DND-41 (cell line): ENCODE results near the gene GOLGB1.

Experiments
- ATAC-seq: fragments of 200-7000 bp; cut with Tn5 transposase; 3 replicates; pipeline ENCODE4 v1.9.1; 2021; ENCODE audit warnings: low read depth; ENCODE audit not compliant: insufficient read depth
- DNase-seq: peaks from one replicate; pipeline ENCODE4 v3.0.0-alpha.2; 2020
- H2AFZ ChIP-seq: 2 replicates; pipeline ENCODE4 v1.6.0; 2012; ENCODE audit warnings: low read depth, low read length
- H3K27ac ChIP-seq: 2 replicates; pipeline ENCODE4 v1.5.1; 2012; ENCODE audit warnings: low read length, inconsistent platforms
- H3K27me3 ChIP-seq: fragments of 200-600 bp; sonication (generic); 2 replicates; pipeline ENCODE4 v1.6.0; 2012; ENCODE audit warnings: low read length, mild to moderate bottlenecking, inconsistent platforms; ENCODE audit not compliant: insufficient read depth, poor library complexity
- H3K36me3 ChIP-seq: 2 replicates; pipeline ENCODE4 v1.5.1; 2012; ENCODE audit warnings: low read length, inconsistent platforms; ENCODE audit not compliant: insufficient read depth
- H3K4me1 ChIP-seq: 2 replicates; pipeline ENCODE4 v1.5.1; 2012; ENCODE audit warnings: mild to moderate bottlenecking, low read length; ENCODE audit not compliant: insufficient read depth
- H3K4me2 ChIP-seq: 2 replicates; pipeline ENCODE4 v1.6.0; 2012; ENCODE audit warnings: mild to moderate bottlenecking, moderate library complexity, low read length, inconsistent platforms; ENCODE audit not compliant: insufficient read depth
- H3K4me3 ChIP-seq, 2 experiments: fragments of 200-600 bp in 1 of 2; shearing (Covaris generic) in 1 of 2; 2 replicates each; pipeline ENCODE4 v1.5.1; 2012 to 2016; ENCODE audit warnings: inconsistent platforms in 2 of 2, low read length in 2 of 2, mild to moderate bottlenecking in 2 of 2, low read depth in 1 of 2, moderate library complexity in 1 of 2
- H3K79me2 ChIP-seq: 2 replicates; pipeline ENCODE4 v1.6.0; 2012; ENCODE audit warnings: low read length, inconsistent platforms; ENCODE audit not compliant: insufficient read depth
- H3K9ac ChIP-seq: 2 replicates; pipeline ENCODE4 v1.6.0; 2012; ENCODE audit warnings: low read depth, mild to moderate bottlenecking, inconsistent platforms, low read length, moderate library complexity
- H3K9me3 ChIP-seq: 2 replicates; pipeline ENCODE4 v1.5.1; 2012; ENCODE audit warnings: low read length, moderate library complexity, mild to moderate bottlenecking, inconsistent platforms; ENCODE audit not compliant: insufficient read depth, severe bottlenecking
- H4K20me1 ChIP-seq: 2 replicates; pipeline ENCODE4 v1.6.0; 2012; ENCODE audit warnings: low read length; ENCODE audit not compliant: insufficient read depth
- EZH2 ChIP-seq: IDR thresholded peaks from 3 replicates; pipeline ENCODE4 v1.6.1; 2012; ENCODE audit warnings: borderline replicate concordance, low read depth, mild to moderate bottlenecking, moderate library complexity, low read length, inconsistent platforms; ENCODE audit not compliant: severe bottlenecking
- TF ChIP-seq, protein P1 (sequence below): IDR thresholded peaks from 2 replicates; pipeline ENCODE4 v1.5.1; 2012; ENCODE audit warnings: borderline replicate concordance, low read length, moderate library complexity, mild to moderate bottlenecking; ENCODE audit not compliant: poor library complexity, severe bottlenecking; ENCODE audit errors: extremely low read depth

The GOLGB1 gene

DNA sequence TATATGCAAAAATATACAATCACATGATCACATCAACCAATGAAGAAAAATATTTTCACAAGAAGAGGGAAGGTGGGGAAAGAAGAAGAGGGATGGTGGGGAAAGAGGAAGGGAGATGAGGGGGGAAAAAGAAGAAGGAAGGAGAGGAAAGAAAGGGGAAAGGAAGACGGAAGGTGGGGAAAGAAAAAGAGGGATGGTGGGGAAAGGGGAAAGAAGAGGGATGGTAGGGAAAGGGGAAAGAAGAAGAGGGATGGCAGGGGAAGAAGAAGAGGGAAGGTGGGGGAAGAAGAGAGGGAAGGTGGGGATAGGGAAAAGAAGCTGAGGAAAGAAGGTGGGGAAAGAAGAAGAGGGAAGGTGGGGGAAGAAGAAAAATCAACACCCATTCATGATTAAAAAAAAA, 3.2 kb upstream of the GOLGB1 start:
- TF ChIP-seq, protein P1, sequence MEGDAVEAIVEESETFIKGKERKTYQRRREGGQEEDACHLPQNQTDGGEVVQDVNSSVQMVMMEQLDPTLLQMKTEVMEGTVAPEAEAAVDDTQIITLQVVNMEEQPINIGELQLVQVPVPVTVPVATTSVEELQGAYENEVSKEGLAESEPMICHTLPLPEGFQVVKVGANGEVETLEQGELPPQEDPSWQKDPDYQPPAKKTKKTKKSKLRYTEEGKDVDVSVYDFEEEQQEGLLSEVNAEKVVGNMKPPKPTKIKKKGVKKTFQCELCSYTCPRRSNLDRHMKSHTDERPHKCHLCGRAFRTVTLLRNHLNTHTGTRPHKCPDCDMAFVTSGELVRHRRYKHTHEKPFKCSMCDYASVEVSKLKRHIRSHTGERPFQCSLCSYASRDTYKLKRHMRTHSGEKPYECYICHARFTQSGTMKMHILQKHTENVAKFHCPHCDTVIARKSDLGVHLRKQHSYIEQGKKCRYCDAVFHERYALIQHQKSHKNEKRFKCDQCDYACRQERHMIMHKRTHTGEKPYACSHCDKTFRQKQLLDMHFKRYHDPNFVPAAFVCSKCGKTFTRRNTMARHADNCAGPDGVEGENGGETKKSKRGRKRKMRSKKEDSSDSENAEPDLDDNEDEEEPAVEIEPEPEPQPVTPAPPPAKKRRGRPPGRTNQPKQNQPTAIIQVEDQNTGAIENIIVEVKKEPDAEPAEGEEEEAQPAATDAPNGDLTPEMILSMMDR, result no peak
- no peak for TF ChIP-seq EZH2
- no peak overlapping the region for H3K9ac ChIP-seq
- DNase-seq (no peak), ATAC-seq (no peak)
- H3K79me2 ChIP-seq, result peaks cover 20% of the 10 kb centered on the region
- H3K4me1 ChIP-seq, result peaks cover 29% of the 10 kb centered on the region
- no peak overlapping the region for H3K4me3 ChIP-seq
- no peaks in the 10 kb centered on the region for H4K20me1 ChIP-seq
- no peak overlapping the region for H3K4me2 ChIP-seq
- H3K36me3 ChIP-seq, result no peaks in the 10 kb centered on the region; the same call in 1 of the 2 replicates
- H3K9me3 ChIP-seq, result no peaks in the 10 kb centered on the region
- no peaks in the 10 kb centered on the region for H3K27me3 ChIP-seq
- no peak overlapping the region for H3K27ac ChIP-seq
- H2AFZ ChIP-seq, result no peak overlapping the region

- no peaks in the 10 kb centered on the region; the same call in 1 of the 2 replicates for H3K36me3 ChIP-seq
- H3K79me2 ChIP-seq, result peaks cover 26% of the 10 kb centered on the region
- no peak overlapping the region for H3K27ac ChIP-seq
- H3K27me3 ChIP-seq, result no peaks in the 10 kb centered on the region
- no peak overlapping the region for H3K4me2 ChIP-seq
- no peak overlapping the region for H3K9ac ChIP-seq
- no peak overlapping the region for H3K4me3 ChIP-seq
- ATAC-seq, result no peak
- no peak for DNase-seq
- TF ChIP-seq, protein P1, result no peak
- no peak for TF ChIP-seq EZH2
- no peaks in the 10 kb centered on the region for H3K9me3 ChIP-seq
- no peaks in the 10 kb centered on the region for H4K20me1 ChIP-seq
- no peak overlapping the region for H2AFZ ChIP-seq
- H3K4me1 ChIP-seq, result peaks cover 28% of the 10 kb centered on the region
Measured at GRCh38 chr3:121752261-121752660, 2.7 kb upstream of the GOLGB1 start.

DNA sequence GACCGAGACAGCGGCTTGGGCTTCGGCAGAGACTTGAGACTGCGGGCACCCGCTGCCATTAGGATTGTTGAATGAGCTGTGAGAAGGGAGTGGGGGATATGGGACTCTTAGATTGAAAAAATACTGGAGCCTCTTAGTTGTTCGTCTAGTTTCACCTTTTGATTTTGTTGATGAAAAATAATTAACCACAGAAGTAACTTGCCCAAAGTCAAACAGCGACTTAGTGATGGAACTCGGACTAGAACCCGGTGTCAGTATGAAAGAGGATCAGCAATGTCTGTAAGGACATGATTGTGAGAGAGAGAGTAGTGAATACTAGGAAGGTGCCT, 510 bp upstream of the GOLGB1 start:
- H3K4me3 ChIP-seq, result peak overlapping the region; percentile 48 to 82; a peak in 3 of 4 replicates
- no peaks in the 10 kb centered on the region for H3K27me3 ChIP-seq
- TF ChIP-seq, protein P1, result no peak
- no peak for TF ChIP-seq EZH2
- peak overlapping the region; percentile 82 for H3K4me2 ChIP-seq
- H3K9me3 ChIP-seq, result no peaks in the 10 kb centered on the region
- ATAC-seq (no peak), DNase-seq (no peak)
- H3K27ac ChIP-seq, result peak overlapping the region; percentile 69
- H4K20me1 ChIP-seq, result no peaks in the 10 kb centered on the region
- no peaks in the 10 kb centered on the region; the same call in 1 of the 2 replicates for H3K36me3 ChIP-seq
- peaks cover 28% of the 10 kb centered on the region for H3K79me2 ChIP-seq
- peak overlapping the region; percentile 83 for H2AFZ ChIP-seq
- peak overlapping the region; percentile 57 for H3K9ac ChIP-seq
- H3K4me1 ChIP-seq, result peaks cover 28% of the 10 kb centered on the region
